ENCODE data around the gene BRCC3.

DNA sequence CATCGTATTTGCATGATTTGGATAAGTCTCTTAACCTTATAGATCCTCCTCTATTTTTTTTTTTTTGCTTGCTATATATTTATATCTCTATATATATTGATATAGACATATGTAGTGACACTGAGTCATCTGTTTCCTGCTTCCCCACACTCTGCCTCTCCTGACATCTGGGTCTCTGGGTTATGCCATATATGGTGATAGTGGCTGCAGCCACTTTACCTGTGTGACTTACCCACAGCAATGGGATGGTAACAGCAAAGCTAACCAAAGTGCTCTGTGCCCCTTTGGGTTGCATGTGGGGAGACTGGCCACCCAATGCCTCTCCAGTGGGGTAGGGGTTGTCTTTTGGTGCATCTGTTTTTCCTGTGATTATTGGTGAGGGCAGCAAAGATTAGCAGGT lies 14.8 kb upstream of the BRCC3 start:
- TF ChIP-seq, protein P1, sequence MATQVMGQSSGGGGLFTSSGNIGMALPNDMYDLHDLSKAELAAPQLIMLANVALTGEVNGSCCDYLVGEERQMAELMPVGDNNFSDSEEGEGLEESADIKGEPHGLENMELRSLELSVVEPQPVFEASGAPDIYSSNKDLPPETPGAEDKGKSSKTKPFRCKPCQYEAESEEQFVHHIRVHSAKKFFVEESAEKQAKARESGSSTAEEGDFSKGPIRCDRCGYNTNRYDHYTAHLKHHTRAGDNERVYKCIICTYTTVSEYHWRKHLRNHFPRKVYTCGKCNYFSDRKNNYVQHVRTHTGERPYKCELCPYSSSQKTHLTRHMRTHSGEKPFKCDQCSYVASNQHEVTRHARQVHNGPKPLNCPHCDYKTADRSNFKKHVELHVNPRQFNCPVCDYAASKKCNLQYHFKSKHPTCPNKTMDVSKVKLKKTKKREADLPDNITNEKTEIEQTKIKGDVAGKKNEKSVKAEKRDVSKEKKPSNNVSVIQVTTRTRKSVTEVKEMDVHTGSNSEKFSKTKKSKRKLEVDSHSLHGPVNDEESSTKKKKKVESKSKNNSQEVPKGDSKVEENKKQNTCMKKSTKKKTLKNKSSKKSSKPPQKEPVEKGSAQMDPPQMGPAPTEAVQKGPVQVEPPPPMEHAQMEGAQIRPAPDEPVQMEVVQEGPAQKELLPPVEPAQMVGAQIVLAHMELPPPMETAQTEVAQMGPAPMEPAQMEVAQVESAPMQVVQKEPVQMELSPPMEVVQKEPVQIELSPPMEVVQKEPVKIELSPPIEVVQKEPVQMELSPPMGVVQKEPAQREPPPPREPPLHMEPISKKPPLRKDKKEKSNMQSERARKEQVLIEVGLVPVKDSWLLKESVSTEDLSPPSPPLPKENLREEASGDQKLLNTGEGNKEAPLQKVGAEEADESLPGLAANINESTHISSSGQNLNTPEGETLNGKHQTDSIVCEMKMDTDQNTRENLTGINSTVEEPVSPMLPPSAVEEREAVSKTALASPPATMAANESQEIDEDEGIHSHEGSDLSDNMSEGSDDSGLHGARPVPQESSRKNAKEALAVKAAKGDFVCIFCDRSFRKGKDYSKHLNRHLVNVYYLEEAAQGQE (IDR thresholded peaks at IDR 0.05; ENCODE audit: insufficient read depth in 1 of 2, low read depth in 2 of 2, low read length in 1 of 2): no peak
- TF ChIP-seq POLR2AphosphoS5 (IDR thresholded peaks at IDR 0.05; ENCODE audit: low read depth, low read length): no peak
- TF ChIP-seq, protein P2, sequence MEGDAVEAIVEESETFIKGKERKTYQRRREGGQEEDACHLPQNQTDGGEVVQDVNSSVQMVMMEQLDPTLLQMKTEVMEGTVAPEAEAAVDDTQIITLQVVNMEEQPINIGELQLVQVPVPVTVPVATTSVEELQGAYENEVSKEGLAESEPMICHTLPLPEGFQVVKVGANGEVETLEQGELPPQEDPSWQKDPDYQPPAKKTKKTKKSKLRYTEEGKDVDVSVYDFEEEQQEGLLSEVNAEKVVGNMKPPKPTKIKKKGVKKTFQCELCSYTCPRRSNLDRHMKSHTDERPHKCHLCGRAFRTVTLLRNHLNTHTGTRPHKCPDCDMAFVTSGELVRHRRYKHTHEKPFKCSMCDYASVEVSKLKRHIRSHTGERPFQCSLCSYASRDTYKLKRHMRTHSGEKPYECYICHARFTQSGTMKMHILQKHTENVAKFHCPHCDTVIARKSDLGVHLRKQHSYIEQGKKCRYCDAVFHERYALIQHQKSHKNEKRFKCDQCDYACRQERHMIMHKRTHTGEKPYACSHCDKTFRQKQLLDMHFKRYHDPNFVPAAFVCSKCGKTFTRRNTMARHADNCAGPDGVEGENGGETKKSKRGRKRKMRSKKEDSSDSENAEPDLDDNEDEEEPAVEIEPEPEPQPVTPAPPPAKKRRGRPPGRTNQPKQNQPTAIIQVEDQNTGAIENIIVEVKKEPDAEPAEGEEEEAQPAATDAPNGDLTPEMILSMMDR (IDR thresholded peaks at IDR 0.05): no peak
